Stimulated activated CD8-positive, alpha-beta memory T cell treated with anti-CD3 and anti-CD28 coated beads, Interleukin-4, amount 100 ng/mL, for 1 hour (primary cell): Measurements from ENCODE around the gene FBXO31.
"Not testable (repeated sequence)": the region's sequence is repeated elsewhere in the genome, so short reads cannot be mapped to it uniquely, and the experiment has no call there.

Experiments used
- DNase-seq, 2 donors: peaks; one replicate each; pipeline ENCODE4 v3.0.0-alpha.2; 2020; ENCODE audit warnings: low read depth in 2 of 2, low spot score in 1 of 2

The FBXO31 gene

GRCh38 chr16:87387942-87388817, 4.6 kb upstream of the FBXO31 start:
- peak; percentile 60 to 73 for DNase-seq

GRCh38 chr16:87384875-87385167, 1.2 kb upstream of the FBXO31 start:
- not testable (repeated sequence) for DNase-seq

DNA sequence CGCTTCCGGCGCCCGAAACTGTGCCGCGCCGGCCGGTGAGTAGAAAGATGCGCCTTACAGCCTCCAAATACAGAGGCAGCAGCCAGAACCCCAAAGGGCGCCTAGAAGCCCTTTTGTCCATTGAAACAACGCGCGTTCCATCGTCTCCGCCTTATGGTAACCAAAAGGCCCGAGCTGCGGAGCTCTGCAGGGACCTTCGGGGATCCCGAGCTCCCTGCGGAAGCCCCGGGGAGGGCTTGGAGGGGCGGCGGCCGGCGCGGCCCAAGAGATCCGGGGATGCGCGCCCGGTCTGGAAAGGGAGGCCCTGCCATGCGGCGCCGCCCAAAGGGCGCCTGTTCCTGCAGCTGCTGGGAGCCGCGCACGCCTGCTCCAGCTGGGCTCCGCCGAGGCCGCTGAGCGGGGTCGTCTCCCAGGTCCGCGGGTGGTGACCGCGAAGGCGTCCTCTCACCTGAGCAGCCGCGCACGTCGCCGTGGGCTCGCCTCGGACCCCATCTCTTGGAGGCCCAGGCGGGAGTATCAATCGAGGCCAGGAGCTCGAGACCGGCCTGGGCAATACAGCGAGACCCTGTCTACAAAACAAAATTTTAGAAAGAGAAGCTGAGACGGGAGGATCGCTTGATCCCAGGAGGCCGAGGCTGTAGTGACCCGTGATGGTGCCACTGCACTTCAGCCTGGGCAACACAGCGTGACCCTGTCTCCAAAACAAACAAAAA, 742 bp upstream of the FBXO31 start:
- no peak for DNase-seq

DNA sequence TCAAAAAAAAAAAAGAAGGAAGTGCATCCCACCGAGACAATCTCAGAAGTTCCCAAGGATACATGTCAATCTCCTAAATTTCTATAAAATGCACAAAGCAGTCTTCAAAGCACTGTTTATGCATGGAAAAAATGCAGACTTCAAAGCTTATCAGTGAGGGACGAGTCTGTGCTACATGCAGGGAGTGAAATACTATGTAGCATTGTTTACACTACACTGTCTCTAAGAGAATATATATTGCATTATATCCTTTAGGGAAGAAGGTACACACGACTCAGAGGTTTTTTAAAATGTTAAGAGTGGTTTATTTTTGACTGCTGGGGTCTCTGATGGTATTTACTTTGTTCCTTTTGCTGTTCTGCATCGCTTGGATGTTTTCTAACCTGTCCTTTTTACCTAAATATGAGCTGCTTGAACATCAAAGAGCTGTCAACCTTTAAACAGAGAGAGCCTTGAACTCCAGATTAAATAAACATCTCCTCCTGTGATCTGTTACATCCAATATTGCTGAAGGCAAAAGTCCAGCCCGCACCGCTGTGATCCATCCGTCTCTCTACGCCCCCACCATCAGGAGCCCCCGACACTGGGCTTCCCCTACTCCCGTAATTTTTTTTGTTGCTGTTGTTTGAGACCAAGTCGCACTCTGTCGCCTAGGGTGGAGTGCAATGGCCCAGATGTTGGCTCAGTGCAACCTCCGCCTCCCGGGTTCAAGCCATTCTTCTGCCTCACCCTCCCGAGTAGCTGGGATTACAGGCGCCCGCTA, 1.4 kb downstream of the FBXO31 start:
- no peak for DNase-seq

GRCh38 chr16:87380881-87381280, 2.7 kb downstream of the FBXO31 start:
- no peak for DNase-seq

- no peak for DNase-seq
Measured at GRCh38 chr16:87380403-87380802, 3.2 kb downstream of the FBXO31 start.

- not testable (repeated sequence) for DNase-seq
Measured at GRCh38 chr16:87379312-87379752, 4.2 kb downstream of the FBXO31 start.

DNA sequence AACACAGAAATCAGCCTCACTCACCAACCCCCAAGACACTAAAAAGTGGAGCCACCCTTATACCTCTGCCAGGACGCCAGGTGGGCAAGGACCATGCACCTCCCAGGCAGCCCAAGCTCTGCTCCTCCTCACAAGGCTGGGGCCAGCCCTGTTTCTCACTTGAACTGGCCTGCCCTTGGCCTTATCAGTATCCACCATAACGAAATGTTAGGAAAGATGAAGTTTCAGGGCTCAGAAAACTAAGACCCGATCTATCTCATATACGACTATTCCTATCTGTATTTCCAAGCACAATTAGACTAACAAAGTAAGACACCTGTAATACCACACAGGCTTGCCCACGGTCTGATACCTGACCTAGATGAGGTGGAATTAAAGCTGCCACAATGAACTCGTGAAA, 6.9 kb downstream of the FBXO31 start:
- DNase-seq, result no peak

- no peak for DNase-seq
Measured at GRCh38 chr16:87375426-87376135, 8.0 kb downstream of the FBXO31 start.

GRCh38 chr16:87374313-87374712, 9.3 kb downstream of the FBXO31 start:
- DNase-seq, result no peak

- no peak for DNase-seq
Measured at GRCh38 chr16:87372305-87372704, 11.3 kb downstream of the FBXO31 start.

DNA sequence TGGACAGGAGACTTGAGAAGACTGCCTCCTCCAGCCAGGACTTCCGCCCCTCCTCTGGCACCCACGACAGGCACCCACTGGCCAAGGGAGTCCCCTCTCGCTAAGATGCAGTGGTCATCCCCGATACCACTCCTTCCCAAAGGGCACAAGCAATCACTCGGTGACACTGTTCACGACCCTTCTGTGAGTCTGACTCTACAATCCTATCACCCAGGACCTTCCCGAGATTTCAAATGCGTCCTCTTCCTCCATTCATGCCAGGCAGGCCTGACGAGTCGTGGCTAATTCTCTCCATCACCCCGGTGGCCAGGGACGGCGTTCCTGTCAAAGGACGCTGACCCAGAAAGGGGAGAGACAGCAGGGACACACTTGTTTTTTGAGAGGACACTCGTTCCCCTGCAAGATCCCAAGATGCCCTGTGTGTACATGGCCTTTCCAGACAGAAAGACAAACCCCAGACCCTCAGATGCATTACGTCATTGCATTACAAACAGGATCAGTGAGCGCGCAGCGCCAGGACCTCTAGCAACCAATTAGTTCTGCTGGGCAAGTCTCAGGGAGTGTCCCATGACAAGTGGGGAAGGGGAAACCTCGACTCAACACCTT, 12.2 kb downstream of the FBXO31 start:
- no peak for DNase-seq

DNA sequence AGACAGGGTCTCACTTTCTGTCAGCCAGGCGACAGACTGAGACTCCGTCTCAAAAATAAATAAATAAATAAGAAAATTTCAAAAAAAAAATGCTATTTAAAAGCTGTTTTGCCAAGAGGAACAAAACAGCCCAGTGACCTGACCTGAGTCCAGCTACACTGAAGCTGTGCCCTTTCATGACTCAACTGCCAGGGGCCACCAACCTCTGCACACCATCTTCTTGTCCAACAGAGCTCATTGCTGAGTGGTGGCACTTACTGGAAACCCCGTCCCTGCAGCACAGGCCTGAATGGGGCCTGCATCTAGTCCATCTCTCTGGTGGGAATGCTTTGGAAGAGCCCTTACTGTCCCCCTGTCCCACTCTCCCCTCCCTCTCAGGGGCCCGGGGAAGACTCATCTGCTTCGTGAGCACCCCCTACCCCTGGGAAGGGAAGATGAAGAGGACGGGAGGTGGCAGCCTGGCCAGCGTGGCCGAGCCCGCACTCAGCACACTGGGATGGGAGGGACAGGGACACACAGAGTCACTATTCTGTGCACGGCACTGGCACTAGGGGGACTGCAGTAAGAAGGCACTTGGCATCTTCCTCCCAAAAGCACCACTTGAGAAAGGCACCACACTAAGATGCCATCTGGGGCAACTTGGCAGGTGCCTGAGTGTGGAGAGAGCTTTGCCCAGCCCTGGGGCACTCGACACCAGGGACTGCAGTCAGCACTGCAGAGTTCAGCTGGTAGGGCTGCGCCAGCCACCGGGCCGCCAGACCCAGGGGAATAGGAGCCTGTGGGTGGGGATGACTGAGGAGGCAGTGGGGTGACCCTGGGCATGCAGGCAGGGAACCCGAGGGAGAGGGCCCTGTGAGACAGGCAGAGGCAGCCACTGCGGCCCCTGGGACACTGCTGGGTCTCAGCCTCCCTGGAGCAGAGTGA, 13.5 kb downstream of the FBXO31 start:
- DNase-seq, result no peak

- no peak for DNase-seq
Measured at GRCh38 chr16:87369117-87369765, 14.3 kb downstream of the FBXO31 start.

- DNase-seq, result no peak
Measured at GRCh38 chr16:87368029-87368770, 15.4 kb downstream of the FBXO31 start.

DNA sequence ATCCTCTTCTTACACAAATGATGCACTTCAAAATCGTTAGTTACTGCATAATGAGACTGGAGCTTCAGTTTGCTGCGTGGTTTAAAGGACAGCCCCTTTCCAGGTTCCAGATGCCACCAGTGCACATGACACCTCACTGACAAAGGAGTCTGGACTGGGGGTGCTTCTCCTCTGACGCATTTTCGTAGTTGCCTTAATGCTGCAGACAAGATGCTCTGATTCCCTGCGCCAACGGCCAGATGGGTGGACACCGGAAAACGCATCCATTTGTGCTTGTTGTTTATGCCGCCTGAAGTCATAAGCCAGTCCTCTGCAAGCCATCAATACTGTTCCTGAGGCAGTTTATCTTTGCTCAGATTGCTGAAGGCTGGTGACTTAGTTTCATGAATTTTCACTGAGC, 16.0 kb downstream of the FBXO31 start:
- DNase-seq, result no peak

DNA sequence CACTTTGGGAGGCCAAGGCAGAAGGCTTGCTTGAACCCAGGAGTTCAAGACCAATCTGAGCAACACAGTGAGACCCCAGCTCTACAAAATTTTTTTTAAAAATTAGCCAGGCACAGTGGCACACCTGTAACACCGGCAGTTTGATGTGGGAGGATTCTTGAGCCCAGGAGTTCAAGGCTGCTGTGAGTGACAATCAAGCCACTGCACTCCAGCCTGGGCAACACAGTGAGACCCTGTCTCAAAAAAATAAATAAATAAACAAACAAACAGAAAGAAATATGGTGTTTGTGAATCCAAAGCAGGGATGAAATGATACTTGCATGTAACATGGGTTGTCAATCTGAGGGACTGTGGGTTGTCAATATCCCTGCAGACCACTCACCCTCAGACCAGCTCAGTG, 16.6 kb downstream of the FBXO31 start:
- DNase-seq, result no peak

- DNase-seq, result no peak
Measured at GRCh38 chr16:87366288-87366687, 17.3 kb downstream of the FBXO31 start.
